ENCODE measurements around the gene MSANTD2.

Gene MSANTD2

GRCh38 chr11:124841201-124841600 is 41.0 kb upstream of the MSANTD2 start:
- no peak overlapping the region for H2AFZ ChIP-seq (ENCODE audit: low read depth, low read length, severe bottlenecking)
- H3K79me2 ChIP-seq (ENCODE audit: insufficient read depth, low read length) = no peaks in the 10 kb centered on the region
- no peaks in the 10 kb centered on the region for H3K9me2 ChIP-seq (replicated peaks; ENCODE audit: insufficient read depth, low read length)
- H3K27me3 ChIP-seq (ENCODE audit: low read length) = no peaks in the 10 kb centered on the region
- TF ChIP-seq CTCF (IDR thresholded peaks at IDR 0.05; ENCODE audit: insufficient read depth, low read length, poor library complexity, severe bottlenecking) = no peak
- TF ChIP-seq EZH2phosphoT487 (conservative IDR thresholded peaks at IDR 0.05; ENCODE audit: low read length) = no peak
- no peaks in the 10 kb centered on the region for H3K9me3 ChIP-seq (ENCODE audit: insufficient read depth, low read length)
- no peak overlapping the region for H3K27ac ChIP-seq (ENCODE audit: low read depth, low read length)
- H3K36me3 ChIP-seq (ENCODE audit: low read length) = no peaks in the 10 kb centered on the region
- H3K4me2 ChIP-seq (ENCODE audit: low read depth, low read length, poor library complexity, severe bottlenecking) = no peak overlapping the region
- no peak overlapping the region for H3K4me3 ChIP-seq (ENCODE audit: insufficient read depth, low read length, poor library complexity, severe bottlenecking)
- H3K9ac ChIP-seq (ENCODE audit: low read length) = no peak overlapping the region
- no peaks in the 10 kb centered on the region for H3F3A ChIP-seq (ENCODE audit: insufficient read depth)
- no peaks in the 10 kb centered on the region for H4K20me1 ChIP-seq (ENCODE audit: low read depth, low read length)

- Histone ChIP-seq H3K36me3 (ENCODE audit: low read length) (no peaks in the 10 kb centered on the region), H2AFZ (ENCODE audit: low read depth, low read length, severe bottlenecking) (no peak overlapping the region), H3K27me3 (ENCODE audit: low read length) (no peaks in the 10 kb centered on the region), H3K9me3 (ENCODE audit: insufficient read depth, low read length) (no peaks in the 10 kb centered on the region), H4K20me1 (ENCODE audit: low read depth, low read length) (no peaks in the 10 kb centered on the region), H3K4me2 (ENCODE audit: low read depth, low read length, poor library complexity, severe bottlenecking) (no peak overlapping the region), H3K9ac (ENCODE audit: low read length) (no peak overlapping the region), H3K79me2 (ENCODE audit: insufficient read depth, low read length) (no peaks in the 10 kb centered on the region), H3K27ac (ENCODE audit: low read depth, low read length) (no peak overlapping the region), H3K9me2 (replicated peaks; ENCODE audit: insufficient read depth, low read length) (no peaks in the 10 kb centered on the region), H3K4me3 (ENCODE audit: insufficient read depth, low read length, poor library complexity, severe bottlenecking) (no peak overlapping the region), H3F3A (ENCODE audit: insufficient read depth) (no peaks in the 10 kb centered on the region)
- TF ChIP-seq EZH2phosphoT487 (conservative IDR thresholded peaks at IDR 0.05; ENCODE audit: low read length) = no peak
These were observed 40.5 kb upstream of the MSANTD2 start for GRCh38 chr11:124840666-124841065.

- no peaks in the 10 kb centered on the region for H3K9me3 ChIP-seq (ENCODE audit: insufficient read depth, low read length)
- no peaks in the 10 kb centered on the region for H3K9me2 ChIP-seq (replicated peaks; ENCODE audit: insufficient read depth, low read length)
- H3K4me3 ChIP-seq (ENCODE audit: insufficient read depth, low read length, poor library complexity, severe bottlenecking) = no peak overlapping the region
- no peaks in the 10 kb centered on the region for H3K79me2 ChIP-seq (ENCODE audit: insufficient read depth, low read length)
- no peak for TF ChIP-seq CTCF (IDR thresholded peaks at IDR 0.05; ENCODE audit: insufficient read depth, low read length, poor library complexity, severe bottlenecking)
- TF ChIP-seq EZH2phosphoT487 (conservative IDR thresholded peaks at IDR 0.05; ENCODE audit: low read length) = no peak
- no peaks in the 10 kb centered on the region for H3K27me3 ChIP-seq (ENCODE audit: low read length)
- no peak overlapping the region for H3K9ac ChIP-seq (ENCODE audit: low read length)
- no peaks in the 10 kb centered on the region for H3K36me3 ChIP-seq (ENCODE audit: low read length)
- H3K27ac ChIP-seq (ENCODE audit: low read depth, low read length) = no peak overlapping the region
- H3K4me2 ChIP-seq (ENCODE audit: low read depth, low read length, poor library complexity, severe bottlenecking) = no peak overlapping the region
- H3F3A ChIP-seq (ENCODE audit: insufficient read depth) = no peaks in the 10 kb centered on the region
- H4K20me1 ChIP-seq (ENCODE audit: low read depth, low read length) = no peaks in the 10 kb centered on the region
- H2AFZ ChIP-seq (ENCODE audit: low read depth, low read length, severe bottlenecking) = no peak overlapping the region
These were observed 39.9 kb upstream of the MSANTD2 start for GRCh38 chr11:124839972-124840621.

- Histone ChIP-seq H4K20me1 (ENCODE audit: low read depth, low read length) (no peaks in the 10 kb centered on the region), H3K27me3 (ENCODE audit: low read length) (no peaks in the 10 kb centered on the region), H3K36me3 (ENCODE audit: low read length) (no peaks in the 10 kb centered on the region), H3K9ac (ENCODE audit: low read length) (no peak overlapping the region), H3K9me2 (replicated peaks; ENCODE audit: insufficient read depth, low read length) (no peaks in the 10 kb centered on the region), H3K9me3 (ENCODE audit: insufficient read depth, low read length) (no peaks in the 10 kb centered on the region), H2AFZ (ENCODE audit: low read depth, low read length, severe bottlenecking) (no peak overlapping the region), H3K4me3 (ENCODE audit: insufficient read depth, low read length, poor library complexity, severe bottlenecking) (no peak overlapping the region), H3K4me2 (ENCODE audit: low read depth, low read length, poor library complexity, severe bottlenecking) (no peak overlapping the region), H3K27ac (ENCODE audit: low read depth, low read length) (no peak overlapping the region), H3F3A (ENCODE audit: insufficient read depth) (no peaks in the 10 kb centered on the region), H3K79me2 (ENCODE audit: insufficient read depth, low read length) (no peaks in the 10 kb centered on the region)
- no peak for TF ChIP-seq EZH2phosphoT487 (conservative IDR thresholded peaks at IDR 0.05; ENCODE audit: low read length)
- TF ChIP-seq CTCF (IDR thresholded peaks at IDR 0.05; ENCODE audit: insufficient read depth, low read length, poor library complexity, severe bottlenecking) = no peak
These were observed 39.1 kb upstream of the MSANTD2 start for GRCh38 chr11:124839128-124839971.
